HEK293 (cell line): Measurements from ENCODE around the gene OPTN.

Experiments
- CTCF ChIA-PET: fragments of 350-600 bp; formaldehyde crosslinking; extraction: SDS; loops from one replicate; lab custom pipeline; 2021; ENCODE audit warnings: antibody characterized with exemption; lab: Yijun Ruan, JAX
- POLR2A ChIA-PET: fragments of 300-600 bp; formaldehyde crosslinking; extraction: SDS; loops from one replicate; lab custom pipeline; 2020; ENCODE audit warnings: antibody characterized with exemption, inconsistent platforms; lab: Yijun Ruan, JAX
- H3K27ac ChIP-seq: fragments of 200-500 bp; sonication (Bioruptor generic); 2 replicates; pipeline ENCODE4 v1.5.1; 2014; ENCODE audit warnings: low read depth, low read length, control low read depth, inconsistent platforms; ENCODE audit errors: extremely low read depth
- H3K36me3 ChIP-seq, 2 experiments: fragments of 200-500 bp in 1 of 2; sonication (Bioruptor generic) in 1 of 2; 1 replicate in 1 of 2; 2 replicates in 1 of 2; pipeline ENCODE4 v1.5.1; 2014 to 2017; ENCODE audit warnings: inconsistent platforms in 2 of 2, low read length in 2 of 2; ENCODE audit not compliant: control insufficient read depth in 2 of 2, insufficient read depth in 1 of 2
- H3K4me1 ChIP-seq: fragments of 200-500 bp; sonication (Bioruptor generic); 2 replicates; pipeline ENCODE4 v1.5.1; 2014; ENCODE audit warnings: mild to moderate bottlenecking, low read length, inconsistent platforms; ENCODE audit not compliant: control insufficient read depth, insufficient read depth
- H3K4me3 ChIP-seq: 2 replicates; pipeline ENCODE4 v1.5.1; 2011; ENCODE audit warnings: low read depth, mild to moderate bottlenecking, control low read depth, low read length, moderate library complexity
- H3K9me3 ChIP-seq: fragments of 200-500 bp; sonication (Bioruptor generic); 2 replicates; pipeline ENCODE4 v1.5.1; 2014; ENCODE audit warnings: low read depth, low read length, inconsistent platforms; ENCODE audit not compliant: control insufficient read depth, insufficient read depth
- BCL11B ChIP-seq: fragments of 450-650 bp; formaldehyde crosslinking; IDR thresholded peaks from 2 replicates; pipeline ENCODE4 v1.5.1; 2016; ENCODE audit warnings: low read depth, missing biosample characterization, missing genetic modification characterization
- BCL6B ChIP-seq: fragments of 450-650 bp; formaldehyde crosslinking; IDR thresholded peaks from 2 replicates; pipeline ENCODE4 v1.5.1; 2017; ENCODE audit warnings: missing biosample characterization, missing genetic modification characterization
- FEZF1 ChIP-seq: fragments of 450-650 bp; formaldehyde crosslinking; IDR thresholded peaks from 2 replicates; pipeline ENCODE4 v1.5.1; 2016; ENCODE audit warnings: missing biosample characterization, missing genetic modification characterization
- HOXD13 ChIP-seq: sonication (generic); formaldehyde crosslinking; IDR thresholded peaks from 2 replicates; pipeline ENCODE4 v1.8.0; 2022; ENCODE audit warnings: missing genetic modification reagents, borderline replicate concordance
- PBX3 ChIP-seq: sonication (generic); formaldehyde crosslinking; IDR thresholded peaks from 2 replicates; pipeline ENCODE4 v1.8.1; 2022; ENCODE audit warnings: mild to moderate bottlenecking, moderate library complexity, missing genetic modification reagents
- PRDM10 ChIP-seq: fragments of 450-650 bp; formaldehyde crosslinking; IDR thresholded peaks from 2 replicates; pipeline ENCODE4 v1.5.1; 2016; ENCODE audit warnings: missing biosample characterization, missing genetic modification characterization
- SCRT1 ChIP-seq: fragments of 450-650 bp; formaldehyde crosslinking; IDR thresholded peaks from 2 replicates; pipeline ENCODE4 v1.5.1; 2016; ENCODE audit warnings: missing biosample characterization, missing genetic modification characterization, borderline replicate concordance
- SCRT2 ChIP-seq: fragments of 450-650 bp; formaldehyde crosslinking; IDR thresholded peaks from 2 replicates; pipeline ENCODE4 v1.5.1; 2016; ENCODE audit warnings: missing biosample characterization, missing genetic modification characterization
- ZBTB26 ChIP-seq: fragments of 450-650 bp; formaldehyde crosslinking; optimal IDR thresholded peaks from 2 replicates; pipeline ENCODE3; 2016; ENCODE audit warnings: missing biosample characterization, mild to moderate bottlenecking, missing genetic modification characterization
- ZNF155 ChIP-seq: fragments of 450-650 bp; formaldehyde crosslinking; IDR thresholded peaks from 2 replicates; pipeline ENCODE4 v1.5.1; 2016; ENCODE audit warnings: missing biosample characterization, missing genetic modification characterization
- ZNF366 ChIP-seq: fragments of 450-650 bp; formaldehyde crosslinking; conservative IDR thresholded peaks from 2 replicates; pipeline ENCODE4 v1.5.1; 2016; ENCODE audit warnings: missing biosample characterization, missing genetic modification characterization
- ZNF398 ChIP-seq: fragments of 450-650 bp; formaldehyde crosslinking; IDR thresholded peaks from 2 replicates; pipeline ENCODE4 v1.5.1; 2017; ENCODE audit warnings: missing biosample characterization, missing genetic modification characterization
- ZNF423 ChIP-seq: fragments of 450-650 bp; formaldehyde crosslinking; IDR thresholded peaks from 2 replicates; pipeline ENCODE4 v1.5.1; 2016; ENCODE audit warnings: missing biosample characterization, missing genetic modification characterization
- ZNF473 ChIP-seq: fragments of 450-650 bp; formaldehyde crosslinking; IDR thresholded peaks from 2 replicates; pipeline ENCODE4 v1.5.1; 2017; ENCODE audit warnings: missing biosample characterization, missing genetic modification characterization
- ZNF529 ChIP-seq: fragments of 450-650 bp; formaldehyde crosslinking; IDR thresholded peaks from 2 replicates; pipeline ENCODE4 v1.5.1; 2017; ENCODE audit warnings: missing genetic modification characterization, missing biosample characterization; ENCODE audit not compliant: insufficient replicate concordance
- ZNF610 ChIP-seq: fragments of 450-650 bp; formaldehyde crosslinking; IDR thresholded peaks from 2 replicates; pipeline ENCODE4 v1.5.1; 2016; ENCODE audit warnings: missing biosample characterization, missing genetic modification characterization, borderline replicate concordance
- ZNF621 ChIP-seq: fragments of 450-650 bp; formaldehyde crosslinking; IDR thresholded peaks from 2 replicates; pipeline ENCODE4 v1.5.1; 2017; ENCODE audit warnings: missing biosample characterization, missing genetic modification characterization
- ZNF660 ChIP-seq: fragments of 450-650 bp; IDR thresholded peaks from 2 replicates; pipeline ENCODE4 v1.5.1; 2018; ENCODE audit warnings: missing biosample characterization, mild to moderate bottlenecking, missing genetic modification characterization
- ZNF692 ChIP-seq: fragments of 450-650 bp; formaldehyde crosslinking; IDR thresholded peaks from 2 replicates; pipeline ENCODE4 v1.5.1; 2016; ENCODE audit warnings: missing biosample characterization, missing genetic modification characterization
- ZNF830 ChIP-seq: fragments of 450-650 bp; IDR thresholded peaks from 2 replicates; pipeline ENCODE4 v1.5.0; 2018; ENCODE audit warnings: missing biosample characterization, missing genetic modification characterization, low read depth, mild to moderate bottlenecking, moderate library complexity

OPTN gene

GRCh38 chr10:13167568-13167967 lies 67.6 kb downstream of the OPTN start:
- Histone ChIP-seq H3K9me3 (no peaks in the 10 kb centered on the region), H3K4me3 (no peak overlapping the region), H3K27ac (no peak overlapping the region), H3K4me1 (no peaks in the 10 kb centered on the region), H3K36me3 (peaks cover 52 to 84% of the 10 kb centered on the region in 2 experiments)
- TF ChIP-seq SCRT1 (tag by site-specific recombination): peak; percentile 48; the same call in 1 of the 2 replicates
- TF ChIP-seq ZNF366 (tag by site-specific recombination): no peak
- no peak for TF ChIP-seq ZNF529 (tag by site-specific recombination)
- TF ChIP-seq ZNF155 (tag by site-specific recombination): no peak
- TF ChIP-seq BCL6B (tag by site-specific recombination): no peak
- no peak for TF ChIP-seq ZNF621 (tag by site-specific recombination)
- TF ChIP-seq ZNF830 (tag by site-specific recombination): no peak
- no peak for TF ChIP-seq ZNF660 (tag by site-specific recombination)
- peak; percentile 95 for TF ChIP-seq SCRT2
- ChIA-PET POLR2A (no interaction called here), CTCF (no interaction called here)

GRCh38 chr10:13168781-13169180 lies 68.8 kb downstream of the OPTN start:
- H3K9me3 ChIP-seq: no peaks in the 10 kb centered on the region
- H3K36me3 ChIP-seq: peaks cover 64 to 91% of the 10 kb centered on the region in 2 experiments
- no peak overlapping the region for H3K27ac ChIP-seq
- CTCF ChIA-PET: no interaction called here
- no peaks in the 10 kb centered on the region for H3K4me1 ChIP-seq
- no peak for TF ChIP-seq ZBTB26
- TF ChIP-seq ZNF692: no peak
- TF ChIP-seq BCL11B (tag by site-specific recombination): no peak
- POLR2A ChIA-PET: no interaction called here
- no peak overlapping the region for H3K4me3 ChIP-seq

GRCh38 chr10:13173616-13174015 lies 73.7 kb downstream of the OPTN start:
- ChIA-PET POLR2A (no interaction called here), CTCF (no interaction called here)
- Histone ChIP-seq H3K4me1 (no peaks in the 10 kb centered on the region), H3K36me3 (peaks cover 87 to 94% of the 10 kb centered on the region in 2 experiments), H3K4me3 (no peak overlapping the region), H3K27ac (no peak overlapping the region), H3K9me3 (no peaks in the 10 kb centered on the region)
- TF ChIP-seq BCL11B (tag by site-specific recombination) (no peak), PBX3 (CRISPR knock-in tag) (no peak), ZNF398 (tag by site-specific recombination) (no peak), ZNF610 (tag by site-specific recombination) (no peak), ZNF473 (tag by site-specific recombination) (no peak), FEZF1 (tag by site-specific recombination) (no peak), PRDM10 (tag by site-specific recombination) (no peak), ZNF423 (tag by site-specific recombination) (no peak), HOXD13 (CRISPR knock-in tag) (no peak)
- TF ChIP-seq, all 188 proteins: peak for 0
